HG03354 (cell line): ENCODE results near the gene CLASRP.
"Not testable (repeated sequence)": the region's sequence is repeated elsewhere in the genome, so short reads cannot be mapped to it uniquely, and the experiment has no call there.

Source experiments
- ATAC-seq: cut with Tn5 transposase; IDR thresholded peaks from one replicate; pipeline ENCODE4 v1.9.1; 2021; ENCODE audit warnings: mild to moderate bottlenecking; ENCODE audit not compliant: unreplicated experiment, poor library complexity, severe bottlenecking

CLASRP gene

GRCh38 chr19:45098521-45099466 is 59.9 kb downstream of the CLASRP start:
- ATAC-seq = no peak

- no peak for ATAC-seq
Observed at GRCh38 chr19:45099467-45100191, 60.8 kb downstream of the CLASRP start.

- ATAC-seq = no peak
Observed at GRCh38 chr19:45100201-45100600, 61.4 kb downstream of the CLASRP start.

GRCh38 chr19:45100846-45101252 is 62.0 kb downstream of the CLASRP start:
- no peak for ATAC-seq

- no peak for ATAC-seq
Observed at GRCh38 chr19:45101806-45102205, 63.0 kb downstream of the CLASRP start.

GRCh38 chr19:45102481-45102880 is 63.6 kb downstream of the CLASRP start:
- ATAC-seq = no peak

GRCh38 chr19:45103156-45103507 is 64.3 kb downstream of the CLASRP start:
- ATAC-seq = no peak

- ATAC-seq = no peak
Observed at GRCh38 chr19:45103508-45104319, 64.9 kb downstream of the CLASRP start.

GRCh38 chr19:45104658-45105349 is 66.0 kb downstream of the CLASRP start:
- no peak for ATAC-seq

GRCh38 chr19:45106363-45106762 is 67.5 kb downstream of the CLASRP start:
- ATAC-seq = not testable (repeated sequence)

- no peak for ATAC-seq
Observed at GRCh38 chr19:45107621-45108150, 68.8 kb downstream of the CLASRP start.

GRCh38 chr19:45110851-45111266 is 72.0 kb downstream of the CLASRP start:
- no peak for ATAC-seq

GRCh38 chr19:45112111-45112827 is 73.4 kb downstream of the CLASRP start:
- ATAC-seq = no peak

GRCh38 chr19:45113628-45114027 is 74.8 kb downstream of the CLASRP start:
- no peak for ATAC-seq

- ATAC-seq = no peak
Observed at GRCh38 chr19:45114116-45114515, 75.3 kb downstream of the CLASRP start.

- ATAC-seq = no peak
Observed at GRCh38 chr19:45115809-45116615, 77.2 kb downstream of the CLASRP start.

GRCh38 chr19:45117167-45117594 is 78.3 kb downstream of the CLASRP start:
- ATAC-seq = no peak

GRCh38 chr19:45117671-45118070 is 78.8 kb downstream of the CLASRP start:
- no peak for ATAC-seq
